ENCODE measurements around the gene SYT9.

DNA sequence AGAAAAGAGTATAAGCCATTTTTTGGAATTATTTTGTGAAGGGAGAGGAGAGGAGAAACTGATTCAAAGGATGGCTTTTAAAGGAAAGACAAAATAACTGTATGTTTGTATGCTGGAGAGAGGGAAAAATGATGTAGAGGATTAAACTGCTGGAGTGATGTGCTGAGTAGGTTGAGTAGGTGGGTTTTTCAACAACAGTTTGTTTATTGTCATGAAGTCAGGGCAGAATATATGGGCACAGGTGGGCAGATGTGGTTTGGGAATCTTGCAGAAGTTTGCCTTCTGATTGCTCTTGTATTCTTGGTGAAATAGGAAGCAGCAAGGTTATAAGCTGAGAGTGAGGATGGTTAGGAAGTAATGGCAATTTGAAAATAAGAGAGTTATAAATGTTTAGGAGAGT lies 12.1 kb downstream of the SYT9 start:
- TF ChIP-seq, protein P1, sequence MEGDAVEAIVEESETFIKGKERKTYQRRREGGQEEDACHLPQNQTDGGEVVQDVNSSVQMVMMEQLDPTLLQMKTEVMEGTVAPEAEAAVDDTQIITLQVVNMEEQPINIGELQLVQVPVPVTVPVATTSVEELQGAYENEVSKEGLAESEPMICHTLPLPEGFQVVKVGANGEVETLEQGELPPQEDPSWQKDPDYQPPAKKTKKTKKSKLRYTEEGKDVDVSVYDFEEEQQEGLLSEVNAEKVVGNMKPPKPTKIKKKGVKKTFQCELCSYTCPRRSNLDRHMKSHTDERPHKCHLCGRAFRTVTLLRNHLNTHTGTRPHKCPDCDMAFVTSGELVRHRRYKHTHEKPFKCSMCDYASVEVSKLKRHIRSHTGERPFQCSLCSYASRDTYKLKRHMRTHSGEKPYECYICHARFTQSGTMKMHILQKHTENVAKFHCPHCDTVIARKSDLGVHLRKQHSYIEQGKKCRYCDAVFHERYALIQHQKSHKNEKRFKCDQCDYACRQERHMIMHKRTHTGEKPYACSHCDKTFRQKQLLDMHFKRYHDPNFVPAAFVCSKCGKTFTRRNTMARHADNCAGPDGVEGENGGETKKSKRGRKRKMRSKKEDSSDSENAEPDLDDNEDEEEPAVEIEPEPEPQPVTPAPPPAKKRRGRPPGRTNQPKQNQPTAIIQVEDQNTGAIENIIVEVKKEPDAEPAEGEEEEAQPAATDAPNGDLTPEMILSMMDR (IDR thresholded peaks at IDR 0.05) = no peak
- TF ChIP-seq POLR2A (IDR thresholded peaks at IDR 0.05) = no peak
